Lower leg skin (tissue), 4 donors: ENCODE data around the gene COG5. TPM values are rescaled to one million over a fixed set of nuclear protein-coding genes. Genes with fewer than 3 reads are reported as not detected.

Experiments used
- DNase-seq, 2 donors: peaks; one replicate each; pipeline ENCODE4 v3.0.0-alpha.2; 2019; ENCODE audit warnings: low spot score in 2 of 2
- H3K4me3 ChIP-seq: fragments of 200-600 bp; sonication (generic); 2 replicates; pipeline ENCODE4 v1.5.1; 2017; ENCODE audit warnings: mild to moderate bottlenecking, low read depth; ENCODE audit not compliant: poor library complexity, severe bottlenecking
- POLR2A ChIP-seq, 2 donors: fragments of 450-650 bp; IDR thresholded peaks; one replicate each; pipeline ENCODE4 v1.6.1; 2016 to 2017; ENCODE audit warnings: antibody characterized with exemption in 2 of 2, mild to moderate bottlenecking in 1 of 2, moderate library complexity in 1 of 2
- WGBS, 2 donors: methylation state at CpG; one replicate each; pipeline ENCODE4 v1.1.5; 2018; 5-methylcytosine and 5-hydroxymethylcytosine counted together
- intact Hi-C: fragments of 100-400 bp; cut with DNase I; formaldehyde crosslinking; loops from one replicate; pipeline ENCODE4 v1.15.0; 2023; ENCODE audit warnings: low total_unique reads
- total RNA-seq, 4 donors: library from RNA; depleted of rRNA; stranded (reverse); fragments of >200 nt; gene quantifications; one replicate each; pipeline ENCODE4 v1.1.0, GENCODE V29; 2016
- TF ChIP-seq, protein P1 (sequence below), 3 donors: fragments of 450-650 bp; IDR thresholded peaks; one replicate each; pipeline ENCODE4 v1.5.1; 2016; ENCODE audit warnings: antibody characterized with exemption in 3 of 3, mild to moderate bottlenecking in 3 of 3, moderate library complexity in 2 of 3

Gene COG5
- total RNA-seq, 4 donors from 2014 or later = 34.4 to 50.6 (median 43.4) TPM

DNA sequence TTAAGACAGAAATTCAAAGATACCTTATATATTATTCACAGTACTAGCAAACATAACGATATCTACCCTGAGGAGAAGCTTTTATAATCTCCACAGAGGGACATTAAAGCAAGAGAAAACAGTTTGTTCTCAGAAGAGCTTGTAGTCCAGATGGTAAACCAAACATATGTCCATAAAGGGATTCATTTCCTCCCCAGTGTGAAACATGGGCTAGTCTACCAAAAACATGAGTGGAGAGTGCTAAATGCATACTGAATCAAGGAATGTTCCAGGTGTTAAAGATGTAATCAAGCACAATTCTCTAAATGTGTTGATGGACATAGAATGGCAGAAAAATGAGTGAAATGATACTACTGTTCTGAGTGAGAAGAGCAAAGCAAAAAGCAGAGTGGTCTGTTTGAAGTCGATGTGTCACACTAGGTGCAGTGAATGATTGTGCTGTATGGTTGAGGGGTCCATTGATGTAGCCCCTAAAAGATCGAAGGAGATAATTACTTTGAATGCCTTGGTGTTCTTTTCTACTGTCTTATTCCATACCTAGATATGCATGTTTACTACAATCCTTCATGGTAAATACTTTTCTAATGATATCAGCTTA is 41.6 kb upstream of the COG5 start:
- WGBS, 2 donors = 88 to 96% methylated on average over 3 of the region's 3 CpGs

DNA sequence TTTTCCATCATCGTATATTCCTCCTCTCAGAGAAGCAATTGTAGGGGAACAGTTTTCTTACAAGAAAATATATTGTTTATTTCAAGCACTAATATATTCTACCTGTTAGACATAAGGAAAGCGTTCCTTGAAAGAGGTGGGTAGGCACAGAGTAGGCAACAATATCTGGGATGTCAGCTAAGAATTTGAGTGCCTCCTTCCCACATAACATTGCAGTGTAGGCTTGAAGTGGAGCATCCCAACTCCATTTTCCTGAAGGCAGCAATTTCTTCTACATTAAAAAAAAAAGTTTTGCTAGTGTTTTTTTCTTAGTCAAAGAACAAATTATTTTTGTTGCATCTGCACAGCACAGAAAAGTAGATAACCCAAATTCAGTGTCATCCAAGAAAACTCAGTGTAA is 37.1 kb upstream of the COG5 start:
- intact Hi-C loops = no loop called here
- no peak overlapping the region for H3K4me3 ChIP-seq
- TF ChIP-seq POLR2A (IDR thresholded peaks at IDR 0.05) = no peak
- TF ChIP-seq, protein P1, sequence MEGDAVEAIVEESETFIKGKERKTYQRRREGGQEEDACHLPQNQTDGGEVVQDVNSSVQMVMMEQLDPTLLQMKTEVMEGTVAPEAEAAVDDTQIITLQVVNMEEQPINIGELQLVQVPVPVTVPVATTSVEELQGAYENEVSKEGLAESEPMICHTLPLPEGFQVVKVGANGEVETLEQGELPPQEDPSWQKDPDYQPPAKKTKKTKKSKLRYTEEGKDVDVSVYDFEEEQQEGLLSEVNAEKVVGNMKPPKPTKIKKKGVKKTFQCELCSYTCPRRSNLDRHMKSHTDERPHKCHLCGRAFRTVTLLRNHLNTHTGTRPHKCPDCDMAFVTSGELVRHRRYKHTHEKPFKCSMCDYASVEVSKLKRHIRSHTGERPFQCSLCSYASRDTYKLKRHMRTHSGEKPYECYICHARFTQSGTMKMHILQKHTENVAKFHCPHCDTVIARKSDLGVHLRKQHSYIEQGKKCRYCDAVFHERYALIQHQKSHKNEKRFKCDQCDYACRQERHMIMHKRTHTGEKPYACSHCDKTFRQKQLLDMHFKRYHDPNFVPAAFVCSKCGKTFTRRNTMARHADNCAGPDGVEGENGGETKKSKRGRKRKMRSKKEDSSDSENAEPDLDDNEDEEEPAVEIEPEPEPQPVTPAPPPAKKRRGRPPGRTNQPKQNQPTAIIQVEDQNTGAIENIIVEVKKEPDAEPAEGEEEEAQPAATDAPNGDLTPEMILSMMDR (IDR thresholded peaks at IDR 0.05) = no peak
- 94 to 95% methylated on average over 2 of the region's 2 CpGs for WGBS, 2 donors
- no peak for DNase-seq

More for the DNA sequence above, 41.6 kb upstream of the COG5 start:
- DNase-seq = no peak
- intact Hi-C loops = no loop called here
- H3K4me3 ChIP-seq = no peak overlapping the region
- TF ChIP-seq POLR2A (IDR thresholded peaks at IDR 0.05) = no peak
- TF ChIP-seq, protein P1 (IDR thresholded peaks at IDR 0.05) = no peak

DNA sequence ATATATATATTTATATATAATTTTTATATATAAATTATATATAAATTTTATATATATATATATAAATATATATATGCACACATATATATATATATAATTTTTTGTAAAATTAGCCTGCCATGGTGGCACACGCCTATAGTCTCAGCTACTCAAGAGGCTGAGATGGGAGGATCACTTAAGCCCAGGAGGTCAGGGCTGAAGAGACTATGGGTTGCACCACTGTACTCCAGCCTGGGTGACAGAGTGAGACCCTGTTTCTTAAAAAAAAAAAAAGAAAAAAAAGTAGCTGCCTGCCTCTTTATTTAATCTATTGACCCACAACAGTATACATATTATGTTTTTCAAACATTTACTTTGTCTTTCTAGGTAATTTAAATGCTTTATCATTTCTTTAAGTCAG is 35.5 kb upstream of the COG5 start:
- 94 to 100% methylated on average over 1 of the region's 1 CpG for WGBS, 2 donors
- TF ChIP-seq POLR2A (IDR thresholded peaks at IDR 0.05) = no peak
- TF ChIP-seq, protein P1 (IDR thresholded peaks at IDR 0.05) = no peak
- intact Hi-C loops = no loop called here
- no peak overlapping the region for H3K4me3 ChIP-seq
- no peak for DNase-seq

DNA sequence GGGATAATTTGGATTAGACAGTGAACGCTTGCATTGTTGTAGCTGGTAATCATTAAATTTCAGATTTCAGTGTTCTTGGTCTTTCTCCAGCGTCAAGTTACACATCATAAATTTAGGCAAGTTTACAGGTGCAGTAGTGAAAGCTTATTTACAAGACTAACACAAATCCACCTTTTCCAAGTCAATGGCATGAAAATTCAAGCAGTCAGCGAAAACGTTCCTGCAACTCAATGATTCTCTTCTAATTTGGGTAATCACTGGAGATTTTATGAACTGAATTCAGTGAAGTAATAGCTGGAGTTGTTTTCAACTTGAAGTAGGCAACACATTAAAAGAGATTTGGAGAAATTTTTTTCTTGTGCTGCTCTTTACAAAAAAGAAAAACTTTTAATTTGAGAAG is 34.2 kb upstream of the COG5 start:
- DNase-seq = no peak
- TF ChIP-seq, protein P1 (IDR thresholded peaks at IDR 0.05) = no peak
- no peak for TF ChIP-seq POLR2A (IDR thresholded peaks at IDR 0.05)
- 79 to 83% methylated on average over 4 of the region's 4 CpGs for WGBS, 2 donors
- no peak overlapping the region for H3K4me3 ChIP-seq
- intact Hi-C loops = no loop called here

DNA sequence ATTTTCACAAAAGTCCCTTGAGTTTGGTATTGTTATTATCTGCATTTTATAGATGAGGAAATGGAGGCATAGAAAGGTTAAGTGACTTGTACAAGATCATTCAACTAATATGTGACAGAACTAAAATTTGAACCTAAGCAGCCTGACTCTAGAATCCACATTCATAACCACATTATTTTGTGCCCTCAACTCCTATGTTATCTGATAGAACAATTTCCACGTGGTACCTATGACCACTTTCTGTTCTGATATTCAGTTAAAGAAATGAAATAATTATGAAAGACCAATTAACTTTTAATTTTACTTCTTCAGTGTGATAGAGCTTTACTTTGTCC is 33.8 kb upstream of the COG5 start:
- no peak overlapping the region for H3K4me3 ChIP-seq
- no peak for DNase-seq
- TF ChIP-seq, protein P1 (IDR thresholded peaks at IDR 0.05) = no peak
- TF ChIP-seq POLR2A (IDR thresholded peaks at IDR 0.05) = no peak
- intact Hi-C loops = no loop called here
- 81 to 88% methylated on average over 1 of the region's 1 CpG for WGBS, 2 donors
